ENCODE results near the gene SCNN1G. TPM values are rescaled to one million over a fixed set of nuclear protein-coding genes. Genes with fewer than 3 reads are reported as not detected.

Gene SCNN1G
- total RNA-seq, 1 donor from 2014 or later, result not detected

DNA sequence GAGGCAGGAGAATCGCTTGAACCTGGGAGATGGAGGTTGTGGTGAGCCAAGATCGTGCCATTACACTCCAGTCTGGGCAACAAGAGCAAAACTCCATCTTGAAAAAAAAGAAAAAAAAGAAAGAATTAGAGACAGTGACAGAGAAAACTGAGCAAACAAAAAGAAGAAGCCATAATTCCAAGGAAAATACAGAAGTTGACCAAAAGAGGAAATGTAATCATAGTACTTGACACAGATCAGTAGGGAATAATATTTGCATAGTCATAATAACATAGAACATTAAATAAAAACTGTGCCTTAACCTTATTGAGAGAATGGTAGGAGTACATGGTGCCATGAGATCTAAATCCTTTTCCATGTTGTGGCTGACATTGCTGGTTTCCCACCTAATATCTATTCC is 18.6 kb upstream of the SCNN1G start:
- Mint-ChIP-seq H3K27ac (ENCODE audit: unreplicated experiment) (no peak overlapping the region), H3K4me1 (no peaks in the 10 kb centered on the region), H3K36me3 (ENCODE audit: low read depth) (no peaks in the 10 kb centered on the region), H3K4me3 (no peak overlapping the region), H3K9me3 (peaks cover 6% of the 10 kb centered on the region), H3K27me3 (ENCODE audit: low read depth) (peaks cover 47% of the 10 kb centered on the region)
- no peak for DNase-seq (ENCODE audit: low read depth, low spot score)
- TF ChIP-seq, protein P1, sequence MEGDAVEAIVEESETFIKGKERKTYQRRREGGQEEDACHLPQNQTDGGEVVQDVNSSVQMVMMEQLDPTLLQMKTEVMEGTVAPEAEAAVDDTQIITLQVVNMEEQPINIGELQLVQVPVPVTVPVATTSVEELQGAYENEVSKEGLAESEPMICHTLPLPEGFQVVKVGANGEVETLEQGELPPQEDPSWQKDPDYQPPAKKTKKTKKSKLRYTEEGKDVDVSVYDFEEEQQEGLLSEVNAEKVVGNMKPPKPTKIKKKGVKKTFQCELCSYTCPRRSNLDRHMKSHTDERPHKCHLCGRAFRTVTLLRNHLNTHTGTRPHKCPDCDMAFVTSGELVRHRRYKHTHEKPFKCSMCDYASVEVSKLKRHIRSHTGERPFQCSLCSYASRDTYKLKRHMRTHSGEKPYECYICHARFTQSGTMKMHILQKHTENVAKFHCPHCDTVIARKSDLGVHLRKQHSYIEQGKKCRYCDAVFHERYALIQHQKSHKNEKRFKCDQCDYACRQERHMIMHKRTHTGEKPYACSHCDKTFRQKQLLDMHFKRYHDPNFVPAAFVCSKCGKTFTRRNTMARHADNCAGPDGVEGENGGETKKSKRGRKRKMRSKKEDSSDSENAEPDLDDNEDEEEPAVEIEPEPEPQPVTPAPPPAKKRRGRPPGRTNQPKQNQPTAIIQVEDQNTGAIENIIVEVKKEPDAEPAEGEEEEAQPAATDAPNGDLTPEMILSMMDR (conservative IDR thresholded peaks at IDR 0.05), result no peak

DNA sequence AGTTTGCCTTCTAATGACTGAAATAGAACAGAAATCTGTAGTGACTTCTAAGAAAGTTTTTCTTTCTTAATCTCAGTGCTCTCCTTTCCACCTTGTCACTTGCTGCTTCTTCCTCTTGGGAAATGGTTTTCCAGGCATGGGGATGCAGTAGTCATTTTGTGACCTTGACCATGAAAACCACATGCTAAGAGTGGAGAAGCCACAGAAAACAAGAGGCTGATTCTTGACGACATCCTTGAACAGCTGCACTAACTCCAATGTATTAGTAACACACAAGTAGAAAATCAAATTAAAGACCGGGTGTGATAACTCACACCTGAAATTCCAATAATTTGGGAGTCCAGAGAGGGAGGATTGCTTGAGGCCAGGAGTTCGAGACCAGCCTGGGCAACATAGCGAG is 17.8 kb upstream of the SCNN1G start:
- H3K36me3 Mint-ChIP-seq (ENCODE audit: low read depth), result no peaks in the 10 kb centered on the region

DNA sequence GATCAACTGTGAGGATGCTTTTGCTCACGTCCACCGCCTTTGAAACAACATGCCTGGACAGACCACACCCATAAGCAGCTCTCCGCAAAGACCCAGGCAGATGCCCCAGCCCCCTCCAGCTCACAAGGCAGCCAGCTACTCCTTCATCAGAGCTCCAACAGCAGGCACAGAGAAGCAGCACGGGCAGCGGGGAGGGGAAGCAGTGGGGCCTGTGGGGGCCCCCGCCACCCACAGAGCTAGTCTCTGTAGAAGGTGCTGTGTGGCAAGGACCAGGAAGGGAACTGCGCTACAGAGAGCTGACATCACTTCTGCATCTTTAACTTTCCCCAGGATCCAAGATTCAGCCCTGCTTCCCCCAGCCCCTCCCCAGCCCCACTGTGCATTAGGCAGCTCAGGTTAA is 10.0 kb upstream of the SCNN1G start:
- H3K36me3 Mint-ChIP-seq (ENCODE audit: low read depth), result no peaks in the 10 kb centered on the region
- TF ChIP-seq, protein P1 (conservative IDR thresholded peaks at IDR 0.05), result no peak
- DNase-seq (ENCODE audit: low read depth, low spot score), result no peak
- H3K27ac Mint-ChIP-seq (ENCODE audit: unreplicated experiment), result no peak overlapping the region
- no peaks in the 10 kb centered on the region for H3K9me3 Mint-ChIP-seq
- H3K27me3 Mint-ChIP-seq (ENCODE audit: low read depth), result peaks cover 75% of the 10 kb centered on the region
- H3K4me1 Mint-ChIP-seq, result no peaks in the 10 kb centered on the region
- H3K4me3 Mint-ChIP-seq, result no peak overlapping the region

More for the DNA sequence above, 17.8 kb upstream of the SCNN1G start:
- Mint-ChIP-seq H3K27ac (ENCODE audit: unreplicated experiment) (no peak overlapping the region), H3K9me3 (peaks cover 3% of the 10 kb centered on the region), H3K4me1 (no peaks in the 10 kb centered on the region), H3K4me3 (no peak overlapping the region), H3K27me3 (ENCODE audit: low read depth) (peaks cover 55% of the 10 kb centered on the region)
- DNase-seq (ENCODE audit: low read depth, low spot score), result no peak
- TF ChIP-seq, protein P1 (conservative IDR thresholded peaks at IDR 0.05), result no peak

DNA sequence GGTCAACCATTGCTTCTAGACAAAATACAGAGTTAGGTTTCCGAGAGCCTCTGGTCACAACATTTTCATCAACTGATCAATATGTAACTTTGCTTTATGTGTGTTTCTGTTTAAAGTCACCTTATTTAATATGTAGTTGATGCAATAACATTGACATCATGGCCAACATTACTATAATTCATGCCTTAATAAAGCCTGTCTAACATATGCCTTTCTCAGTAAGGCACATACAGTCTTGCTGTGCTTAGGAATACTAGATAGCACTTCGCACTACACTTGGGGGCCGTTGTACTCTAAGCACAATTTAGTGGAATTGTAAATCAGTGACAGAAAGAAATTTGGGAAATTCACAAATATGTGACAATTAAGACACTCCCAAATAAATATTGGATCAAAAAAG is 9.6 kb upstream of the SCNN1G start:
- Mint-ChIP-seq H3K27me3 (ENCODE audit: low read depth) (peaks cover 71% of the 10 kb centered on the region), H3K27ac (ENCODE audit: unreplicated experiment) (no peak overlapping the region), H3K4me3 (no peak overlapping the region), H3K9me3 (no peaks in the 10 kb centered on the region), H3K36me3 (ENCODE audit: low read depth) (no peaks in the 10 kb centered on the region), H3K4me1 (no peaks in the 10 kb centered on the region)
- DNase-seq (ENCODE audit: low read depth, low spot score), result no peak
- TF ChIP-seq, protein P1 (conservative IDR thresholded peaks at IDR 0.05), result no peak

DNA sequence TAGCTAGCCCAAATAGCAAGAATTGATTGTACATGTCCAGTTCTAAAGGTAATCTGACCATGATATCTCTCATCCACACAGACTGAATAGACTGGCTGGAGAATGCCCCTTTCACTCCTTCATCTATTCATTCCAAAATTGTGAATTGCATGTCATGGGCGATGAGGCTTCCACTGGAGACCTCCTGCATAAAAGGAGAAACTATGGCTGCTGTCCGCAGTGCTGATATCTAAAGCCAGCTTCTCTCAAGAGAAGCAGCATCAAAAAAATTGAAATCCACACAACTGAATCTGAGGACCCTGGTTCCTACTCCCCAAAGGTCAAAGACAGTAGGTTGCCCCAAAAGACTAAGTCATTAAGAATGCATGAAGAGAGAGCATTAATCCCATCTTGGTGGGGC is 7.9 kb upstream of the SCNN1G start:
- Mint-ChIP-seq H3K4me1 (no peaks in the 10 kb centered on the region), H3K9me3 (no peaks in the 10 kb centered on the region), H3K36me3 (ENCODE audit: low read depth) (no peaks in the 10 kb centered on the region), H3K4me3 (no peak overlapping the region), H3K27ac (ENCODE audit: unreplicated experiment) (no peak overlapping the region), H3K27me3 (ENCODE audit: low read depth) (peaks cover 74% of the 10 kb centered on the region)
- DNase-seq (ENCODE audit: low read depth, low spot score), result no peak
- TF ChIP-seq, protein P1 (conservative IDR thresholded peaks at IDR 0.05), result no peak

DNA sequence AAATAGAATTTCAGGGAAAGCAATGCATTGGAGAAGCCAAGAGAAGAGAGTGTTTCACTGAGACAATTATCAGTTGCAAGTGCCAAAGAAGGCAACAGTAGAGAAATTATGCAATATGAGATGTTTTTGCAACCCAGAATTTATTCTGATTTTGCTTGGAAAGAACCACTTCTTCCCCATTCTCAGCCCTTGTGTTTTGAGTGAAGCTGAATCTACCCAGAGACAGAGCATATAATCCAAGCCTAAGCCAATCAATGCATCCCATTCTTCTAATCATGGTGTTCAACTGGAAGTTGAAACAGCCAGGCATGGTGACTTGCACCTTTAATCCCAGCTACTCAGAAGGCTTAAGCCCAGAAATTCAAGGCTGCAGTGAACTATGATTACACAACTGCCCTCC is 6.9 kb upstream of the SCNN1G start:
- Mint-ChIP-seq H3K9me3 (no peaks in the 10 kb centered on the region), H3K27me3 (ENCODE audit: low read depth) (peaks cover 70% of the 10 kb centered on the region), H3K4me3 (no peak overlapping the region), H3K36me3 (ENCODE audit: low read depth) (no peaks in the 10 kb centered on the region), H3K4me1 (no peaks in the 10 kb centered on the region), H3K27ac (ENCODE audit: unreplicated experiment) (no peak overlapping the region)
- TF ChIP-seq, protein P1 (conservative IDR thresholded peaks at IDR 0.05), result no peak
- no peak for DNase-seq (ENCODE audit: low read depth, low spot score)

All from neural crest cell (in vitro differentiated cells).